HepG2 (cell line): ENCODE results near the gene HOXA6. TPM values are rescaled to one million over a fixed set of nuclear protein-coding genes. Genes with fewer than 3 reads are reported as not detected.
A peak's percentile ranks its signal among the peaks of the same experiment; 100 is the strongest.

ENCODE experiments used
- ATAC-seq: fragments of 200-7000 bp; cut with Tn5 transposase; 3 replicates; pipeline ENCODE4 v1.9.1; 2020; ENCODE audit warnings: mild to moderate bottlenecking, moderate library complexity
- BruUV-seq: library from RNA; stranded (reverse); fragments of 400-500 nt; replicated peaks from 2 replicates; lab custom pipeline; 2021; lab: Mats Ljungman, UMichigan
- CTCF ChIA-PET: fragments of 300-600 bp; formaldehyde crosslinking; extraction: SDS; loops from one replicate; lab custom pipeline; 2021; ENCODE audit warnings: low total read pairs, inconsistent platforms, low intra/inter-chr PET ratio; lab: Yijun Ruan, JAX
- POLR2A ChIA-PET: fragments of 350-600 bp; sonication (Branson Sonifier 250); formaldehyde crosslinking; loops from one replicate; lab custom pipeline; 2020; ENCODE audit warnings: antibody characterized with exemption, inconsistent platforms; lab: Yijun Ruan, JAX
- DNase-seq: peaks from one replicate; pipeline ENCODE4 v3.0.0-alpha.2; 2015; ENCODE audit warnings: low spot score
- FAIRE-seq: peaks from 3 replicates; lab custom pipeline; 2011; peaks lifted over from hg19 to GRCh38; lab: Jason Lieb, UNC
- H2AFZ ChIP-seq: one replicate; pipeline ENCODE4 v1.6.1; 2011; ENCODE audit warnings: low read length, inconsistent platforms
- H3K27ac ChIP-seq: fragments of 300-600 bp; 3 replicates; pipeline ENCODE4 v1.8.0; 2011; ENCODE audit warnings: mixed run types, mild to moderate bottlenecking, mixed read lengths, low read length, inconsistent platforms; ENCODE audit not compliant: insufficient read depth; ENCODE audit errors: extremely low read length
- H3K27me3 ChIP-seq, 2 experiments: fragments of 200-600 bp in 1 of 2; 2 replicates in 1 of 2; 3 replicates in 1 of 2; pipeline versions ENCODE4 v1.6.0 to v1.8.0; 2011; ENCODE audit warnings: low read length in 2 of 2, mild to moderate bottlenecking in 2 of 2, moderate library complexity in 2 of 2, inconsistent platforms in 1 of 2; ENCODE audit not compliant: insufficient read depth in 2 of 2, control insufficient read depth in 1 of 2
- H3K36me3 ChIP-seq, 2 experiments: fragments of 200-600 bp in 1 of 2; replicated peaks in 1 of 2; 2 replicates in 1 of 2; 3 replicates in 1 of 2; pipeline versions ENCODE4 v1.5.1 to v1.8.0; 2011; ENCODE audit warnings: low read length in 2 of 2, inconsistent platforms in 1 of 2; ENCODE audit not compliant: insufficient read depth in 2 of 2, control insufficient read depth in 1 of 2
- H3K4me1 ChIP-seq: 2 replicates; pipeline ENCODE4 v1.5.1; 2012; ENCODE audit warnings: low read length, inconsistent platforms; ENCODE audit not compliant: insufficient read depth
- H3K4me2 ChIP-seq: 2 replicates; pipeline ENCODE4 v1.6.0; 2011; ENCODE audit warnings: low read depth, low read length, inconsistent platforms
- H3K4me3 ChIP-seq, 3 experiments: fragments of 200-600 bp in 1 of 3; sonication (generic), shearing (Covaris generic) in 1 of 3; replicated peaks in 1 of 3; 2 replicates each; pipeline ENCODE4 v1.5.1; 2011 to 2016; ENCODE audit warnings: low read length in 3 of 3, inconsistent platforms in 2 of 3, low read depth in 2 of 3, mild to moderate bottlenecking in 2 of 3, control low read depth in 1 of 3, mixed read lengths in 1 of 3; ENCODE audit not compliant: insufficient read depth in 1 of 3
- H3K79me2 ChIP-seq: one replicate; pipeline ENCODE4 v1.6.1; 2011; ENCODE audit warnings: low read length, inconsistent platforms; ENCODE audit not compliant: insufficient read depth
- H3K9ac ChIP-seq: 2 replicates; pipeline ENCODE4 v1.6.0; 2011; ENCODE audit warnings: mild to moderate bottlenecking, low read depth, low read length, inconsistent platforms; ENCODE audit not compliant: insufficient read depth
- H3K9me3 ChIP-seq: 2 replicates; pipeline ENCODE4 v1.5.1; 2012; ENCODE audit warnings: mild to moderate bottlenecking, low read length
- H4K20me1 ChIP-seq: 2 replicates; pipeline ENCODE4 v1.6.0; 2011; ENCODE audit warnings: inconsistent platforms, mild to moderate bottlenecking, low read length, moderate library complexity; ENCODE audit not compliant: insufficient read depth
- GFI1 ChIP-seq: sonication (generic); formaldehyde crosslinking; IDR thresholded peaks from 2 replicates; pipeline ENCODE4 v1.5.0; 2020; ENCODE audit warnings: missing genetic modification reagents, mild to moderate bottlenecking, borderline replicate concordance
- KDM2A ChIP-seq: sonication (generic); formaldehyde crosslinking; IDR thresholded peaks from 2 replicates; pipeline ENCODE4 v1.4.0; 2020; ENCODE audit warnings: low read depth, missing genetic modification reagents, borderline replicate concordance
- RAD51 ChIP-seq: fragments of 450-650 bp; IDR thresholded peaks from 2 replicates; pipeline ENCODE4 v1.6.1; 2016; ENCODE audit warnings: borderline replicate concordance
- ZFY ChIP-seq: sonication (generic); formaldehyde crosslinking; IDR thresholded peaks from 2 replicates; pipeline ENCODE4 v1.4.0; 2020; ENCODE audit warnings: missing genetic modification reagents
- ZNF687 ChIP-seq: sonication (generic); formaldehyde crosslinking; IDR thresholded peaks from 2 replicates; pipeline ENCODE4 v1.5.1; 2020; ENCODE audit warnings: mild to moderate bottlenecking, missing genetic modification reagents, moderate library complexity
- ZNF790 ChIP-seq: sonication (generic); formaldehyde crosslinking; IDR thresholded peaks from 2 replicates; pipeline ENCODE4 v1.8.0; 2022; ENCODE audit warnings: missing genetic modification reagents, mild to moderate bottlenecking, borderline replicate concordance
- WGBS: methylation state at CpG from one replicate; pipeline ENCODE4 v1.1.6; 2017; ENCODE audit warnings: low lambda C conversion rate; 5-methylcytosine and 5-hydroxymethylcytosine counted together
- in situ Hi-C: cut with HindIII; loops from 2 replicates; pipeline ENCODE4 v1.10.0; 2017; ENCODE audit warnings: low pct_unique_long_range_greater_than_20kb; ENCODE audit not compliant: extremely low pct_ligation_motif_present
- intact Hi-C: fragments of 100-400 bp; cut with micrococcal nuclease; formaldehyde crosslinking; loops from one replicate; pipeline ENCODE4 v1.10.0; 2022; ENCODE audit not compliant: unreplicated experiment
- polyA plus RNA-seq, 8 experiments: library from polyadenylated mRNA; depleted of rRNA in 3 of 8; stranded (reverse) in 7 of 8; unstranded in 1 of 8; fragments of >200 nt; fragmentation: Illumina TruSeq in 4 of 8; extraction: Trizol in 4 of 8; gene quantifications; 2 replicates each; pipeline versions ENCODE4 v1.2.1 to v1.2.3, GENCODE V29; 2011 to 2016; ENCODE audit warnings: low read depth in 4 of 8, missing spikeins in 1 of 8, mixed read lengths in 1 of 8; ENCODE audit not compliant: insufficient read depth in 1 of 8
- total RNA-seq, 5 experiments: library from RNA; depleted of rRNA; stranded (reverse); fragments of >200 nt; fragmentation: Illumina TruSeq; extraction: Trizol; gene quantifications; 2 replicates each; pipeline ENCODE4 v1.2.3, GENCODE V29; 2016; ENCODE audit warnings: low read depth in 1 of 5
- TF ChIP-seq, protein P1 (sequence below), 2 experiments: sonication (generic) in 1 of 2; formaldehyde crosslinking in 1 of 2; IDR thresholded peaks; 2 replicates each; pipeline versions ENCODE4 v1.5.1 to v1.6.1; 2011 to 2020; ENCODE audit warnings: borderline replicate concordance in 1 of 2, low read depth in 1 of 2, low read length in 1 of 2, mild to moderate bottlenecking in 1 of 2, missing genetic modification reagents in 1 of 2, moderate library complexity in 1 of 2

The HOXA6 gene
- total and polyA plus RNA-seq, 2 of the 13 experiments (the other 11 are each of a cell fraction or from before 2014, with no cell fraction given): 1.3 to 1.5 TPM

DNA sequence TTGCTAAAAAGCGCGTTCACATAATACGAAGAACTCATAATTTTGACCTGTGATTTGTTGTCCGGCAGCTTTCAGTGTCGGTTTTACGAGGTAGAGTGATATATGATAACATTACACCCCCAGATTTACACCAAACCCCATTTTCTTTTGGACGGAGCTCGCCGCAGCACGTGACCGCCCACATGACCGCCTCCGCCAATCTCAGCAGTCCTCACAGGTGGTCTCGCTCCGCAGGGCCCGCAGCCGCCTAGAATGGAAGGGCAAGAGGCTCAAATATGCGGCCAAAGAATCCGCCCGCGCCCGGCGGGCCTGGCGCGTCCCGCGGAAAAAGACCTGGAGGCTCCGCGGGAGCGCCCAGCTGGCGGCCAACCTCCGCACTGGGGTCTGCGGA lies 8.9 kb upstream of the HOXA6 start, which contains the start of gene HOXA7:
TSS of gene HOXA7 (minus strand) at position 168 of the 391 bp plus-strand sequence. CDS start at position 38, 130 bp downstream.
- Histone ChIP-seq H2AFZ (no peak within 1 kb of the TSS), H3K9ac (no peak within 1 kb of the TSS), H3K4me1 (peaks cover 28% of the 10 kb centered on the region), H3K9me3 (no peaks in the 10 kb centered on the region), H3K27ac (no peak within 1 kb of the TSS), H4K20me1 (no peaks in the 10 kb centered on the region), H3K4me2 (peak within 1 kb of the TSS; percentile 60), H3K27me3 (peaks cover 6 to 56% of the 10 kb centered on the region in 2 experiments), H3K4me3 (peak within 1 kb of the TSS; percentile 40 to 48 (median 42); a peak in 5 of 6 replicates), H3K36me3 (no peaks in the 10 kb centered on the region), H3K79me2 (no peaks in the 10 kb centered on the region)
- ATAC-seq: no peak
- FAIRE-seq: no peak
- no TSS peak for BruUV-seq
- CTCF ChIA-PET: no interaction called here
- no peak for DNase-seq
- POLR2A ChIA-PET: interaction anchor here (0.6 kb wide), 1 partner anchor 35 kb away, joined by 3 read pairs; no protein-coding TSS in a partner anchor
- in situ Hi-C loops: loop anchor here (5.0 to 25.0 kb wide), 2 partner anchors 789 to 1069 kb away; no protein-coding TSS in a partner anchor
- WGBS: 46% methylated on average over 15 of the region's 33 CpGs
- intact Hi-C loops: no loop called here
- TF ChIP-seq GFI1 (CRISPR knock-in tag): no peak
- TF ChIP-seq RAD51: peak; percentile 47; the same call in 1 of the 2 replicates
- TF ChIP-seq, protein P1, sequence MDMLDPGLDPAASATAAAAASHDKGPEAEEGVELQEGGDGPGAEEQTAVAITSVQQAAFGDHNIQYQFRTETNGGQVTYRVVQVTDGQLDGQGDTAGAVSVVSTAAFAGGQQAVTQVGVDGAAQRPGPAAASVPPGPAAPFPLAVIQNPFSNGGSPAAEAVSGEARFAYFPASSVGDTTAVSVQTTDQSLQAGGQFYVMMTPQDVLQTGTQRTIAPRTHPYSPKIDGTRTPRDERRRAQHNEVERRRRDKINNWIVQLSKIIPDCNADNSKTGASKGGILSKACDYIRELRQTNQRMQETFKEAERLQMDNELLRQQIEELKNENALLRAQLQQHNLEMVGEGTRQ (IDR thresholded peaks at IDR 0.05; ENCODE audit: low read depth, low read length): peak; percentile 87
- TF ChIP-seq, protein P1 (CRISPR knock-in tag; IDR thresholded peaks at IDR 0.05; ENCODE audit: borderline replicate concordance): peak; percentile 74; the same call in 1 of the 2 replicates
- TF ChIP-seq ZNF687 (CRISPR knock-in tag): peak; percentile 12; the same call in 1 of the 2 replicates
- no peak for TF ChIP-seq KDM2A (CRISPR knock-in tag)
- no peak for TF ChIP-seq ZNF790
- no peak for TF ChIP-seq ZFY
